ENCODE results near the gene CUTC.
"Not testable (repeated sequence)": the region's sequence is repeated elsewhere in the genome, so short reads cannot be mapped to it uniquely, and the experiment has no call there.

The CUTC gene

DNA sequence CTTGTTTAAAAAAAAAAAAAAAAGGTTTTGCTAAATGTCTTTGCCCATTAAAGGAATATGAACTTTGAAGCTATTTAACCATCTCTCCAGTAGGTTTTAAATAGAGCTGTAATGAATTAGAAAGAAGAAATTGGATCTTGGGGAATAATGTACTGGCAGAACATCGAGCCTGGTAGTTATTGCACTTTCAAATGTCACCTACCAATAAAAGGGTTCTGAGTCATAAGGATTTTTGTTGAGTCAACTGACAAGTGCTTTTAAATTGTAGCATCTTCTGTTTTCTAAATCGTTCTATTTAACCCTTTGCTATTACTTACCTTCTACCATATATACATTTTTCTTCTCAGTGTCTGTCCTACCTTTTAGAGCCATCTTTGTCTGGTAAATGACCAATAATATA, 10.7 kb downstream of the CUTC start:
- peaks cover 0 to 27% of the 10 kb centered on the region in 2 donors for H3K9me3 ChIP-seq (replicated peaks in 1 of 2; ENCODE audit: control insufficient read depth in 2 of 2, insufficient read depth in 1 of 2, low read depth in 1 of 2, low read length in 2 of 2)
- no peak overlapping the region for H2AFZ ChIP-seq (ENCODE audit: low read length)
- H3K27ac ChIP-seq (replicated peaks; ENCODE audit: low read length), result no peak overlapping the region
- no peak for DNase-seq (ENCODE audit: low spot score)
- no peak overlapping the region for H3K14ac ChIP-seq (ENCODE audit: low read length)
- H3K4me1 ChIP-seq (ENCODE audit: control insufficient read depth in 2 of 2, insufficient read depth in 1 of 2, low read depth in 1 of 2, low read length in 2 of 2), result no peaks in the 10 kb centered on the region
- no peak overlapping the region for H2AK5ac ChIP-seq (ENCODE audit: low read depth, low read length)
- no CpG with 5 or more reads among the region's 2 CpGs for WGBS, 2 donors (ENCODE audit: extremely low coverage in 2 of 2, insufficient read length in 2 of 2, insufficient replicate concordance in 1 of 2)
- H4K8ac ChIP-seq (ENCODE audit: low read depth, low read length), result no peak overlapping the region
- H3K9ac ChIP-seq (ENCODE audit: low read depth, low read length, poor library complexity), result no peak overlapping the region
- H2BK15ac ChIP-seq (ENCODE audit: low read length), result no peak overlapping the region
- peaks cover 18 to 95% of the 10 kb centered on the region in 2 donors for H3K36me3 ChIP-seq (replicated peaks in 1 of 2; ENCODE audit: control insufficient read depth in 2 of 2, insufficient read depth in 2 of 2, low read length in 2 of 2)
- no peak overlapping the region for H3K23ac ChIP-seq (ENCODE audit: low read depth, low read length, poor library complexity)
- no peak overlapping the region for H3K18ac ChIP-seq (ENCODE audit: low read length)
- no peak overlapping the region for H3K4ac ChIP-seq (ENCODE audit: low read length)
- H3K79me1 ChIP-seq (ENCODE audit: low read depth, low read length), result no peaks in the 10 kb centered on the region
- H4K91ac ChIP-seq (ENCODE audit: low read depth, low read length, poor library complexity), result no peak overlapping the region
- no peak overlapping the region for H2BK5ac ChIP-seq (ENCODE audit: low read length)
- no peak overlapping the region for H3K4me3 ChIP-seq (ENCODE audit: low read length in 2 of 2)
- no peak overlapping the region for H2BK120ac ChIP-seq (ENCODE audit: low read depth, low read length)
- no peak overlapping the region for H2BK12ac ChIP-seq (ENCODE audit: low read length)
- H3K27me3 ChIP-seq (ENCODE audit: control insufficient read depth in 3 of 3, insufficient read depth in 3 of 3, low read depth in 1 of 3, low read length in 3 of 3), result no peaks in the 10 kb centered on the region
- no peak overlapping the region for H3K4me2 ChIP-seq (ENCODE audit: insufficient read depth, low read length, poor library complexity, severe bottlenecking)

GRCh38 chr10:99743841-99744240, 11.8 kb downstream of the CUTC start:
- Histone ChIP-seq H2AK5ac (ENCODE audit: low read depth, low read length) (no peak overlapping the region), H3K9me3 (replicated peaks in 1 of 2; ENCODE audit: control insufficient read depth in 2 of 2, insufficient read depth in 1 of 2, low read depth in 1 of 2, low read length in 2 of 2) (peaks cover 0 to 25% of the 10 kb centered on the region in 2 donors), H3K4me2 (ENCODE audit: insufficient read depth, low read length, poor library complexity, severe bottlenecking) (no peak overlapping the region), H3K14ac (ENCODE audit: low read length) (no peak overlapping the region), H4K8ac (ENCODE audit: low read depth, low read length) (no peak overlapping the region), H3K23ac (ENCODE audit: low read depth, low read length, poor library complexity) (no peak overlapping the region), H3K4me3 (ENCODE audit: low read length in 2 of 2) (no peak overlapping the region), H3K9ac (ENCODE audit: low read depth, low read length, poor library complexity) (no peak overlapping the region), H2BK15ac (ENCODE audit: low read length) (no peak overlapping the region), H2BK5ac (ENCODE audit: low read length) (no peak overlapping the region), H3K79me1 (ENCODE audit: low read depth, low read length) (no peaks in the 10 kb centered on the region), H3K36me3 (replicated peaks in 1 of 2; ENCODE audit: control insufficient read depth in 2 of 2, insufficient read depth in 2 of 2, low read length in 2 of 2) (peaks cover 20 to 97% of the 10 kb centered on the region in 2 donors), H2BK120ac (ENCODE audit: low read depth, low read length) (no peak overlapping the region), H3K4ac (ENCODE audit: low read length) (no peak overlapping the region), H4K91ac (ENCODE audit: low read depth, low read length, poor library complexity) (no peak overlapping the region), H3K27me3 (ENCODE audit: control insufficient read depth in 3 of 3, insufficient read depth in 3 of 3, low read depth in 1 of 3, low read length in 3 of 3) (no peaks in the 10 kb centered on the region), H3K18ac (ENCODE audit: low read length) (no peak overlapping the region), H2AFZ (ENCODE audit: low read length) (no peak overlapping the region), H2BK12ac (ENCODE audit: low read length) (no peak overlapping the region), H3K4me1 (ENCODE audit: control insufficient read depth in 2 of 2, insufficient read depth in 1 of 2, low read depth in 1 of 2, low read length in 2 of 2) (no peaks in the 10 kb centered on the region), H3K27ac (replicated peaks; ENCODE audit: low read length) (no peak overlapping the region)
- DNase-seq (ENCODE audit: low spot score), result no peak
- WGBS, 2 donors (ENCODE audit: extremely low coverage in 2 of 2, insufficient read length in 2 of 2, insufficient replicate concordance in 1 of 2), result no CpG with 5 or more reads among the region's 3 CpGs

GRCh38 chr10:99746166-99746565, 14.1 kb downstream of the CUTC start:
- H3K9ac ChIP-seq (ENCODE audit: low read depth, low read length, poor library complexity); H3K23ac ChIP-seq (ENCODE audit: low read depth, low read length, poor library complexity); H4K91ac ChIP-seq (ENCODE audit: low read depth, low read length, poor library complexity); H2AFZ ChIP-seq (ENCODE audit: low read length); H2BK15ac ChIP-seq (ENCODE audit: low read length); H3K4me2 ChIP-seq (ENCODE audit: insufficient read depth, low read length, poor library complexity, severe bottlenecking); H3K27ac ChIP-seq (replicated peaks; ENCODE audit: low read length); H3K27me3 ChIP-seq (ENCODE audit: control insufficient read depth in 3 of 3, insufficient read depth in 3 of 3, low read depth in 1 of 3, low read length in 3 of 3); H4K8ac ChIP-seq (ENCODE audit: low read depth, low read length); H2BK120ac ChIP-seq (ENCODE audit: low read depth, low read length); H3K4ac ChIP-seq (ENCODE audit: low read length); H3K9me3 ChIP-seq (replicated peaks in 1 of 2; ENCODE audit: control insufficient read depth in 2 of 2, insufficient read depth in 1 of 2, low read depth in 1 of 2, low read length in 2 of 2); DNase-seq (ENCODE audit: low spot score); H3K79me1 ChIP-seq (ENCODE audit: low read depth, low read length); H3K4me3 ChIP-seq (ENCODE audit: low read length in 2 of 2); H3K4me1 ChIP-seq (ENCODE audit: control insufficient read depth in 2 of 2, insufficient read depth in 1 of 2, low read depth in 1 of 2, low read length in 2 of 2); H3K18ac ChIP-seq (ENCODE audit: low read length); H2BK12ac ChIP-seq (ENCODE audit: low read length); H2AK5ac ChIP-seq (ENCODE audit: low read depth, low read length); H3K14ac ChIP-seq (ENCODE audit: low read length); H2BK5ac ChIP-seq (ENCODE audit: low read length): not testable (repeated sequence)
- H3K36me3 ChIP-seq (replicated peaks in 1 of 2; ENCODE audit: control insufficient read depth in 2 of 2, insufficient read depth in 2 of 2, low read length in 2 of 2), result peaks cover 20 to 97% of the 10 kb centered on the region in 2 donors
- no CpG with 5 or more reads among the region's 2 CpGs for WGBS, 2 donors (ENCODE audit: extremely low coverage in 2 of 2, insufficient read length in 2 of 2, insufficient replicate concordance in 1 of 2)

DNA sequence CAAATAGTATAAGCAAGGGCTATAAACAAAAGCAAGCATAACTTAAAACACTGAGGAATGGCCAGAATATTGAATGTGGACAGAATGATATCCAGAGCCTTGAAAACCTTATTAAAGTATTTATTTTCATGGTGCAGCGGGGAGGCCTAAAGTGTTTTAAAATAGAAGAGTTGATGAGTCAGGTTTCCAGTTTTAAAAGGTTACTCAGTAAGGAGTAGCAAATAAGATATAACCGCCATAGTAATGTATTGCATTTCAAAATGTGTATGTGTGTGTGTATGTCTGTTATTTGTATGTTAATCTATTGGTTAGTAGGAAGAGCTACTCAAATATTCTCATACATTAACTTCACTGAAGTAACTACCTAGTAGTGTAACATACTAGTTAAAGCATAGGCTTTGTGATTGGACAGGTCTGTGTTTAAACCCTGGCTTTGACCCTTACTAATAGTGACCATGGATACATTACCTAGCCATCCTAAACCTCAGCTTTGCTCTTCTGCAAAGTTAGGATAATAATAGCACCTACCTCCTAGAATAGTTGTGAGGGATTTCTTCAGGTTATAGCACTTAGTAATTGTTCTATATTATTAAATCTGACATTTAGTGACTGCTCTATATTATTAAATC, 16.9 kb downstream of the CUTC start:
- no peak overlapping the region for H2BK5ac ChIP-seq (ENCODE audit: low read length)
- no peak for DNase-seq (ENCODE audit: low spot score)
- no peaks in the 10 kb centered on the region for H3K4me1 ChIP-seq (ENCODE audit: control insufficient read depth in 2 of 2, insufficient read depth in 1 of 2, low read depth in 1 of 2, low read length in 2 of 2)
- no peak overlapping the region for H2BK12ac ChIP-seq (ENCODE audit: low read length)
- H3K4ac ChIP-seq (ENCODE audit: low read length), result no peak overlapping the region
- H3K36me3 ChIP-seq (replicated peaks in 1 of 2; ENCODE audit: control insufficient read depth in 2 of 2, insufficient read depth in 2 of 2, low read length in 2 of 2), result peaks cover 13 to 97% of the 10 kb centered on the region in 2 donors
- no peak overlapping the region for H3K18ac ChIP-seq (ENCODE audit: low read length)
- no peak overlapping the region for H3K4me3 ChIP-seq (ENCODE audit: low read length in 2 of 2)
- no peak overlapping the region for H2AK5ac ChIP-seq (ENCODE audit: low read depth, low read length)
- H3K79me1 ChIP-seq (ENCODE audit: low read depth, low read length), result no peaks in the 10 kb centered on the region
- H3K4me2 ChIP-seq (ENCODE audit: insufficient read depth, low read length, poor library complexity, severe bottlenecking), result no peak overlapping the region
- H2BK15ac ChIP-seq (ENCODE audit: low read length), result no peak overlapping the region
- H3K9me3 ChIP-seq (replicated peaks in 1 of 2; ENCODE audit: control insufficient read depth in 2 of 2, insufficient read depth in 1 of 2, low read depth in 1 of 2, low read length in 2 of 2), result no peaks in the 10 kb centered on the region
- no peak overlapping the region for H3K14ac ChIP-seq (ENCODE audit: low read length)
- no CpG with 5 or more reads among the region's 2 CpGs for WGBS, 2 donors (ENCODE audit: extremely low coverage in 2 of 2, insufficient read length in 2 of 2, insufficient replicate concordance in 1 of 2)
- no peak overlapping the region for H4K91ac ChIP-seq (ENCODE audit: low read depth, low read length, poor library complexity)
- H2AFZ ChIP-seq (ENCODE audit: low read length), result no peak overlapping the region
- no peak overlapping the region for H3K23ac ChIP-seq (ENCODE audit: low read depth, low read length, poor library complexity)
- H2BK120ac ChIP-seq (ENCODE audit: low read depth, low read length), result no peak overlapping the region
- no peaks in the 10 kb centered on the region for H3K27me3 ChIP-seq (ENCODE audit: control insufficient read depth in 3 of 3, insufficient read depth in 3 of 3, low read depth in 1 of 3, low read length in 3 of 3)
- H4K8ac ChIP-seq (ENCODE audit: low read depth, low read length), result no peak overlapping the region
- no peak overlapping the region for H3K27ac ChIP-seq (replicated peaks; ENCODE audit: low read length)
- no peak overlapping the region for H3K9ac ChIP-seq (ENCODE audit: low read depth, low read length, poor library complexity)
